Eye (tissue), 1 donor: ENCODE data around the gene LCA5.
"Not testable (repeated sequence)": the region's sequence is repeated elsewhere in the genome, so short reads cannot be mapped to it uniquely, and the experiment has no call there.

Experiments used
- DNase-seq: peaks from one replicate; pipeline ENCODE4 v3.0.0-alpha.2; 2015

Gene LCA5

DNA sequence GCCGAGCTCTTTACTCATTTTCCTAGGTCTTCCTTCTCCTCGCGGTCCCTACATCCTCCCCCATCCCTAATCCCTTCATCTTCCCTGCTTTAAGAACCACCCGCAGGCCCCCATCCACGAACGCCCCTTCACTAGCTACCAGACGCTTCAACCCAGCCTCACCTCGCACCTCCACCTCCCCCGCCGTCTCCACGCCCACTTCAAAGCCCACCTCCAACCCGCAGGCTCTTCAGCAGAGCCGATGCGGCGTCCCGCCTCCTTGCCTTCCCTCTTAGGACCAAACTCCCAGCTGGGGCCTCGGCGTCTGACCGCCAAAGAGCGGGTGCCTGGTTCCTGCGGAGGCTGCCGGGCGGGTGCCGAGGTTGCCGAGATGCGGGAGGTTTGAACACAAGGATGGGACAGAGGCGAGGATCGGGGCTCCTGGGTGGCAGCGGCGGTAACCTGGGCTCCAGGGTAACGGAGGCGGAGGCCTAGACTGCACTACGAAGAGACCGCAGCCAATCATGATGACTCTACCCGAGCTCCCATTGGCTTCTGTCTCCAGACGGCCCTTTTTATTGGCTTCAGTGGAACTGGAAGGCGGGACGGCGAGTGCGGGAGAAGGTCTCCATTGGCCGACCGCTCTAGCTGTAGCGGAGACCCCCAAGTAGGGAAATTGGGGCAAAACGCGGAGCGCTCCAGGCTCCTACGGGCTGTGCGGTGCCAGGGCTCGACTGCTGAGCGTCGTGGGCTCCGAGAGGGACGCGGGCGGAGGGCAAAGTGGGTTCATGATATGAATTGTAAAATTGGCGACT is at the start of gene LCA5:
Gene LCA5 (minus strand): TSS at position 477 of the 794 bp plus-strand sequence. CDS start 18,536 bp downstream, outside the sequence.
- peak; percentile 99 for DNase-seq

DNA sequence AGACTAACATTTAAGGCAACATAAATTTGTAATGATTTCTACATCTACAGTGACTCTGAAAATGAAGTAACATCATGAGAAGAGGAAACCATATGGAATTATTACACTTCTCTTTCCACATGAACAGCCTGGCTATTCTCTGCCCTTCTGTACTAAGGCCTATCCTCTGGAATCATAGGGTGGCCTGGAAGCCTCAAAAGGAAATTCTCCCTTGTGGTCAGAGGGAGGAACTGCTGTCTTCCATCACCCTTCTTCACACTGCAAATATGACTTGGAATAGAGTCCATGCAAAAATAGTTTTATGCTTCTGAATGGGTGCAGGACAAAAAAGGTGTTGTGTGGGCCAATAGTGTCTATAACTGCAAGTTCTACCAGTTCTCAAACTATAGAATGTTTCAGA is 49.3 kb upstream of the LCA5 start:
- DNase-seq, result no peak

DNA sequence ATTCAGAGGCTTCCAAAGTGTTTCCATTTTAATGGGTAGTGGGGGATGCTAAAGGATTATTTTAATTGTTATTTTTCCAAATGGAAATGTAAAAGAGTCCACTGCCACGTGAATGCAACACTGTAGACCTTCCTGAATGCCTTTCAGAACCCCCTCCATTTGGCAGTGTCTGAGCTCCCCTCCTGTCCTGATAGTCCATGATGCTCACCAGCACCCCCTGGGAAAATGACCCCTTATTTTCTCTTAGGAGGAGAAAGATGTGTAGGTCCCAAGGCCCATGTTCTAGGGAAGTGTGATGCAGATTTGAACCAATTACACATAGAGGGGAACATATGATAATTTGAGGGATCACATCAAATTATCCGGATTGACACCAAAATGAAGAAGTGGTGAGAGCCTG is 47.1 kb upstream of the LCA5 start:
- no peak for DNase-seq

DNA sequence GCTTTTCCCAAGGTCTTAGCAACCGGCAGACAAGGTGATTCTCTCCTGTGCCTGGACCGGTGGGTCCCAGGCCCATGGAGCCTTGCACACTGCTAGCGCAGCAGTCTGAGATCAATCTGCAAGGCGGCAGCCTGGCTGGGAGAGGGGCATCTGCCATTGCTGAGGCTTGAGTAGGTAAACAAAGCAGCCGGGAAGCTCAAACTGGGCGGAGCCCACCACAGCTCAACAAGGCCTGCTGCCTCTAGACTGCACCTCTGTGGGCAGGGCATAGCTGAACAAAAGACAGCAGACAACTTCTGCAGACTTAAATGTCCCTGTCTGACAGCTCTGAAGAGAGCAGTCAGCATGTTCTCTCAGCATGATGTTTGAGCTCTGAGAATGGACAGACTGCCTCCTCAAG is 40.7 kb upstream of the LCA5 start:
- not testable (repeated sequence) for DNase-seq

DNA sequence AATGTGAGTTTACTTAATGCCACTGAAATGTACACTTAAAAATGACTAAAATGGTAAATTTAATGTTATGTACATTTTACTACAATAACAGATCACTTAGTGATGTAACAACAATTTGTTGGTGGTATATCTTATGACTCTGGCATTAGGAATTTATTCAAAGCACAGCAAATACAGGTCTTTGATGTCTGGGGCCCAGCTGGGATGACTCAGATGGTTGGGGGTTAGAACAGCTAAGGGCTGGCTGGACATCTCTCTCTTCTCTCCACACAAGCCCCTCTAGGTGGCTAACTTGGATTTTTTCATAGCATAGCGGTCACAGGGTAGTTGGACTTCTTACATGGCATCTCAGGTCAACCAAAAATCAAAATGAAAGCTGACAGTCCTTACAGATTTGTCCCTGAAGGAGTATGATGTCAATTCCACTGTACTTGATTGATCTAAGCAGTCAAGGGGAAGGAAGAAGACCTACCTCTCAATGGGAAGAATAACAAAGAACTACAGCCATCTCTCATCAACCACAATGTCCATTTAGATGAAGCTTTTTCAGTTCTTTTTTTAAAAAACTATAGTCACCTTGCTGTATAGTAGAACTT is 37.5 kb upstream of the LCA5 start:
- DNase-seq, result peak; percentile 89

DNA sequence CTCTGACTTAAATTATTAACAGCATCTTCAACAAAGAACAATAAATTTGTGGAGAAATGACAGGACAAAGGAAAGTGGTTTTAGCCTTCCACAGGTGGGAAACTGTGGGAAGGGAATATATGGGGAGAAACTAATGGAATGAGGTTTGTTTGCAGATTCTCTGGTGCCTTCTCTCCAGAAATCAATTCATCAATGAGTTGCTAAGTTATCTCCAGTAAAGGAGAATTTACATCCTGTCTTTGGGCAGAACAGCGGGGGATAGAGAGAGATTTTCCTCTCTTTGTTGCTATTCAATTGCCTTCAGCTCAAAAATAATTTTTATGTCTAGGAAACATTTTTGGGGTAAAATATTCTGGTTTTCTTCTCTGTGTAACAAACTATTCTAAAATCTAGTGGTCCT is 36.9 kb upstream of the LCA5 start:
- no peak for DNase-seq

DNA sequence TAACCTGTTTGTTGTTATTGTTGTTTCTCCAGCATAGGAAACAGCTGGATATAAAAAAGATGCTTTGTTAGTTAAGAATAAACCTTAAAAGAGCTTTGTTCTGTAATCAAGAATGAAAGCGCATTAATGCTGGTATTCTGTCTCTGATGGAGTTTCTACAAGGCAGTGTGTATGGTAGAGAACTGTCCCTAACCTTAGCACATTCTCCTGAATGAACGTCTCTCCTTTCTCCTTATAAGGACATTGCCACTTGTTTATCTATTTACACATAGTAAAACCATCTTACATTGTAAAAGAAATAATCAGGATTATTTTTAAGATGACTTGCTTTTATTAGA is 33.8 kb upstream of the LCA5 start:
- no peak for DNase-seq

DNA sequence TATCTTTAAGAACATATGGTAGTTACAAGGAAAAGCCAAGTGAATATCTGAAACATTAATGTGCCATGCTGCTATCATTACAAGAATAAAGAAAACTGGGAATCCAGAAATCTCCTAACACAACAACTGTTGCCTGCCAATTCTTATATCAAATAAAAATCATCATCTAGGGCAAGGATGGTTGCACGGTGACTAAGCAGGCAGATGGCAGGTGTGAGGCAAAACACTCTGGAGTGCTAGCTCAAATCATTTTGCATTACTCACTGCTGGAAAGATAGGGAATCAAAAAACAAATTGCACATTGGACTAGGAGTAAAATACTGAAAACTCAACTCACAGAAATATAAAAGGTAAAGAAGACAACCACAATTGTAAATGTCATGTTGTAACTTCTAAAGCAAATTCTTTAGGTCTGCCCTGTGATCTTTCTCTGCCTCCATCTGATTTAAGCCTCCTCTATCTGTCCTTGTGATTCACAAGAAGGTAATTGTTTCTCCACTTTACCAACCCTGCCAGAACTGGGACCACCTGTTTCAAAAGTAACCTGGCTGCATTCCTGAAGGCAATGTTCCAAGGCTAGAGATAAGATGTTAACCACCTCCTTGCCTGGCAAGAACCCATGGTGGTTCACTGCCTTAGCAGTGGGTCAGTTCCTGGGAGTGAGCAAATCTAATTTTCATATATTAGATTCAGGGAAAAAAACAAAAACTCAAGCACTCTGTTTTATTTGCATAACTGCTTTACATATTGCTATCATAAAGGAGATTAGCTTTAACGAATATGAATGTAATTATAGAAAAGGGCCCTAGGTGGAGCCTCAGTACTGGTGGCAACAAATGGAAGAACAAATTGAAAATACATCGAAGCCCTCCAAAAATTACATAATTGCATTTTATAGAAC is 33.1 kb upstream of the LCA5 start:
- peak; percentile 77 for DNase-seq

DNA sequence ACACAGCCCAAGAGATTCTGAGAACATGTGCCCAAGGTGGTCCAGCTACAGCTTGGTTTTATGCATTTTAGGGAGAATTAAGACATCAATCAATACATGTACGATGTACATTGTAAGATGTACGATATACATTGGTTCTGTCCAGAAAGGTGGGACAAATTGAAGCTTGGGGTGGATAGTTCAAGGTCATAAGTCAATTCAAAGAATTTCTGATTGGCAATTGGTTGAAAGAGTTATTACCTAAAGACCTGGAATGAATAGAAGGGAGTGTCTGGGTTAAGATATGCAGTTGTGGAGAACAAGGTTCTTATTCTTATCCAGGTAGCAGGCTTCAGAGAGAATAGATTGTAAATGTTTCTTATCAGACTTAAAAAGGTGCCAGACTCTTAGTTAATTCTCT is 31.8 kb upstream of the LCA5 start:
- DNase-seq, result no peak

DNA sequence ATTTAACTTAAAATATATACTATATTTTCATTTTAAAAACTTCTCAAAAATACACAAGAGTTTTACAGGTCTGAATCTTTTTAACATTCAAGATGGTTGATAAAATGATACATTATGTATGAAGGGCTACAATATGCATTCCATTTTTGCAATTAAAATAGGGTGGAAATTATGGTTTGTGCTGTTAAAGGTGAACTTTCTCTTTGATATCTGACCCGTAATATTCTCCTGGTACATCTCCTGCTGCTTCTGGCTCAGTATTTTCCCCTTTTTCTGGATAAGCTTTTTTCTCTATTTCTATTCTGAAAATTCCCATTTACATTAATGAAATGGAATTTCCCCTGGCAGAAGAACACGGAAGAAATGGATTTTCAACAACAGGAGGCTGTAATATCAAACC is 27.4 kb upstream of the LCA5 start:
- DNase-seq, result no peak

DNA sequence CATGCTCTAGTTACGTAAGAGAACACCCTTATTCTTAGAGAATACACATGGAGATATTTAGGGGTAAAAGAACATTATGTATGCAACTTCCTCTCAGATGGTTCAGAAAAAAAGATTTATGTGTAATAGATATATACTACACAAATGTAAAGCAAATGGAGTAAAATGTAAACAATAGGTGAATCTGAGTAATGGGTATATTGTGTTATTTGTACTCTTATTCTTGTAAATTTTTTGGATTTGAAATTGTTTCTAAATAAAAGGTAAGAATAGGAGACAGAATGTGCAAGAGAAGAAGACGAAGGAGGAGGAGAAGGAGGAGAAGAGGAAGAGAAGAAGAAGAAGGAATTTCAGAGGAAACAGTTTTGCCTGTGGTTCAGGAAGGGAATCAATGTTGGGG is 22.5 kb upstream of the LCA5 start:
- no peak for DNase-seq

DNA sequence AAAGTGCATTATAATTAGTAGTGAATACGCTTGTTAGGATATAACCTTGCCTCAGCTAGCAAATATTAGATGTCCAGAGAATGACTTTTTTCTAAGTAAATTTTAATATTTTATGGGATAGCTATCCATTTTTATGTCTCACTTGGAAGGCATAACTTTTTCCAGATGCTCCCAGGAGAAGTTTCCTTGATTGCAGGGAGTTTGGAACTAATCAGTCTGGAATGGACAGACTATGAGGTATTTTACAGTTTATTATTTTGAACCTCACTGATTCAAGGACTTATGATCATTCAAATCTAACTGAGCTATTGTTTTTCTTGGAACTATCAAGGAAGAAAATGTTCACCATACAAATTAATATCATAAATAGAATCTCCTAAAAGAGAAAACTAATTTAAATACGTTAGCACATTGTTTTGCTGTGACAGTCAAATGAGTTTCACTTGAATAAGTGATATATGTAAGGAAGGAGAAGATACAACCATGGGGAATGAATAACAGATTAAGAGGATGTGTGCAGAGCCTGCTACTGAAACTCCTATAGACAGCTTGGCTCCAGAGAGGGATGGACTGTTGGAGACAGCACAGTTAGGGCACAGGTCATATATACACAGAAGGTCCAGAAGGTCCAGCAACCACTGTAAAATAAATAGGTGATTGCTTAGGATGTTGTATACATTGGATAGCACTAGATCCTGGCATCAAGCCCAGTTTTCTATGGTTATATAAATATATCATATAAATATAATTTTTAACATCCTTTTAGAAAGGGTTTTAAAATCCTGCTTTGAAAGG is 20.6 kb upstream of the LCA5 start:
- DNase-seq, result peak; percentile 28

DNA sequence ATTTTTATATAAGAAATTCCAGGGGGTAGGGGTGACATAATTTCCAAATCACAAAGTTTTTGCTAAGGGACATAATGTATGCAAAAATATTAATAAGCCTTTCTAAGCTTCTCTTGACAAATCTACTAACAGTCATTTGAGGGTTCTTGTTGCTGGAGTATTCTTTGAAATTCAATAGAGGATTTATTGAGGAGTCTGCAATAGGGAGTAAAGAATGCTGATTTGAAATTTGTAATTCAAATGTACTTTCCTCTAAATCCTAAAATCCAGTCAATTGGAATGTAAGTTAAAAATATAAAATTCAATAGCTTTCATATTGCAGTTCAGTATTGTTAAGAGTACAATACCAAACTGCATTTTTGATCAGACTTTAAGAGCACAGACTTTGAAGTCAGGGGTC is 17.1 kb upstream of the LCA5 start:
- DNase-seq, result no peak

DNA sequence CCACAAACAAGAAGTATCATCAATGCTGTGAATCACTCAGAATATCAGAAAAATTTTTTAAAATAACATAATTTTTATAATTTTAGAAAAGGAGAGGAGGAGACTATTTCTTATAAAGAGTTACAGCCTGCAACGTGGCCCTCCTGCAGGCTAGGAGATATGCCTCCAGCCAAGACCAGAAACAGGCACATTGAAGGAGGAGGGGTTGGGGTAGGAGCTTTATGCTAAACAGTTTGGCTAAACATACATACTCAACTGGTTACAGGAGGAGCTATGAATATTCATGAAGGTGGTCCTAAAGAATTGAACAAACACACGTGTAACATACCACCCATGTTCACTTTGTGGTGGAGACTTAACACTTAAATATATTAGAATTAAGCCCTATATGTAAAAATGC is 14.2 kb upstream of the LCA5 start:
- DNase-seq, result no peak

DNA sequence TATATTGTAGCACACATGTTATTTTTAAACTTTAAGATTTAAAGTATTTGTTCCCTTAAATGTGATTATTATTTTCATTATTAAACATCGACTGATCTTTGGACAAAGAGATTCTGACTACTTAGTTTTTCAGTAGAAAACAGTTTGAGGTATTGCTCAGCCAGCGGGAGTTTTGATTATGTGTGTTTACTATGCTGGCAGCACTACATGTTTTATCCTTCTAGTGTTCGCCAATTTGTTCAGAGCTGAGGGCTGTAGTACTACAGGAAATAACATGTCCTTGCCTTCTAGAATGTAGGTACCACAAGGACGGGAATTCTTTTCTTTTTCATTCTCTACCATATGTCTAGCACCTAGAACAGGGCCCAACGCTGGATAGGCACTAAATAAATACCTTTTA is 11.1 kb upstream of the LCA5 start:
- DNase-seq, result no peak

DNA sequence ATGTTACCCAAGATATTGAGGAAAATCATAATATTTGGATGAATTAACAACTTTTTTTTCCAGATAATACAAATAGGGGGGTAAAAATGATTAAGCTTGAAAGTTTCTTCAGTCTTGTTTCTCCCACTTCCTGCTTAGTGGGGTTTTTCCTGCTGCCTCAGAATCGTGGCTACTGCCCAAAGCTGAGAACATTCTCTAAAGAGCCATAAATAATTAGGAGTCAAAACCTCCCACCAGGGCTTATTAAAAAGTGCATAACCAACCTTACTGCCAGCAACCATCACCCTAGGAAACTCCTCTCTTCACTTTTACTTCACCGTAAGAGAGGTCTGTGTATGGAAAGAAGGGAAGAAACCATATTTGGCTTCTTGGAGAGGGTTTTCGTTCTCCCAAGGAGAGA is 9.0 kb upstream of the LCA5 start:
- DNase-seq, result peak; percentile 19

DNA sequence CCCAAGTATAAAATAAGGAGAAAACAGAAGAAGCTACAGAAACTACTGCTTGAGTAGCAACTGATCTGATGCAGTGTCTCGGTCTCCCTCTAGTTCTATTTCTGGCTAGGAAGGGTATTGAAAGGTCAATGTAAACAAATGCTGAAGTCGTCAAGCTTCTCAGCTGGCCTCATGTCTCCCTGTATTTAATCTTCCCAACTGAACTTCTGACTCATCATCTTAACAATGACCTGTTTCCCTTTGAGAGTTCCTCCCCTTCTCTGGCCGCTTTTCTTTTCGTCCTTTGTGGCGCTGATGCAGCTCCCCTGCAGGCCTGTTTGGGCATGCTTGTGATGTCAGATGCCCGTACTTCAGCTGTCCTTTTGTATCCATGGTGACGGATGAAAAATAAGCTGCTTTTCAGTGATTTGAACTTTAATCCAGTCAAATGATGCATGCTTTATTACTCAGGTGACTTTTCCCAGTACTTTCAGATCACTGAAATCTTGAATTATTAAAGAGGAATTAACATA is 7.8 kb upstream of the LCA5 start:
- peak; percentile 96 for DNase-seq

DNA sequence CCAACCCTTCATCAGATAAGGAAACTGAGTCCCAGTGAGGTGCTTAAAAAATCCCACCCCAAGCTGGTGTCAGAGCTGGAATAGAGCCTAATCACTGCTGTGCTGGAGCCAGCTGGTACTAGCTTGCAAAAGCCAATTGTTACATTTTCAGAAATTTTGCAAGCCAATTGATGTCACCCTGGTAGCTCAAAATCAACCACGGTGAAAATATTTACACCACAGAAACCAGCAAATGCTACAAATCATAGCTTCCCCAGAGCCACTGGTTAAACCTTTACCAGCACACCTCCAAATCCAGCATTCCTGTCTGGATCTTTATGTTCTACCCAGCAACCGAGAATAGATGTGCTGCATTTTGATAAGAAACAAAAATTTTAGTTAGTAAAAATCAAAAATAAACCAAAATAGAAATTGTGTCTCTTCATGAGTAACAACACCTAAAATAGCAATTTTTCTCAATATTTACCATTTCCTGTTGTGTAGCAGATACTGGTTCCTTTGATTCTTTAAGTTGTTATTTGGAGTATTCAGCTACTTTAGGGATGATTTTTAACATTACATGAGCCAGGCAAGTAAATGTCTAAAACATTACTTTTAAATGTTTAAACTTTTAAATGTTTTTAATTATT is 7.2 kb upstream of the LCA5 start:
- peak; percentile 45 for DNase-seq

DNA sequence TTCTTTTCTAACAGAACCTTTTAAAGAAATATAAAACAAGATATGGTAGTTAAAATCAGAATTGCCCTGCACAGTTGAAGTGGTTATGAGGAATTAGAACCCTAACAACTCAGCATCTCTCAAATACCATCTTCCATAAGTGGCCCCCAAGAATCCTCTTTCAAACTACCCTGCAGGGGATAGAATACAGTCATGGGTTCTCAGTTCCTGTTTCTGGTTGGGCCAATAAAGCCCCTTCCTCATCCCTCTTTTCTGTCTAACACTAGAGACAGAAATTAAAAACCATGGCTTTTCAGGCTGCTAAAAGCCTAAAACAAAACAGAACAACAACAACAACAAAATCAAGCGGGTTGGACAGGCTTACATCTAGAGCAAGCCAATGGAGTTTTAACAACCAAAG is 6.7 kb upstream of the LCA5 start:
- DNase-seq, result no peak

DNA sequence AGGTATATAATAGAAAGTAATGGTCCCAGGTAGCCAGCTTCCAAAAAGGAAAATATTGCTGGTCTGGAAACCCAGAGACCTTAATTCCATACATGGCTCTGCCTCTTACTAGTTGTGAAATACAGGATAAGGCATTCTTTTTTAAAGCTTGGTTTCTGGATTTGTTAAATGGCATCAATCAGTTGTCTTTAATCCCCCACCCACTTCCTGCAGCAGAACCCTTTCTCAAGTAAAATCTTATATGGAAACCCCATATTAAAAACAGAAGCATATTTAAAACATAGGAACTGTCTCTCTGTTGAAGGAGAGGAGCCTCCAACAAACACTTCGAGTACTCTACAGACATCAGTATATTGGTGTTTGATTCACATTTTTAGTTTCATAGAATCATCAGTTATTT is 6.2 kb upstream of the LCA5 start:
- no peak for DNase-seq

DNA sequence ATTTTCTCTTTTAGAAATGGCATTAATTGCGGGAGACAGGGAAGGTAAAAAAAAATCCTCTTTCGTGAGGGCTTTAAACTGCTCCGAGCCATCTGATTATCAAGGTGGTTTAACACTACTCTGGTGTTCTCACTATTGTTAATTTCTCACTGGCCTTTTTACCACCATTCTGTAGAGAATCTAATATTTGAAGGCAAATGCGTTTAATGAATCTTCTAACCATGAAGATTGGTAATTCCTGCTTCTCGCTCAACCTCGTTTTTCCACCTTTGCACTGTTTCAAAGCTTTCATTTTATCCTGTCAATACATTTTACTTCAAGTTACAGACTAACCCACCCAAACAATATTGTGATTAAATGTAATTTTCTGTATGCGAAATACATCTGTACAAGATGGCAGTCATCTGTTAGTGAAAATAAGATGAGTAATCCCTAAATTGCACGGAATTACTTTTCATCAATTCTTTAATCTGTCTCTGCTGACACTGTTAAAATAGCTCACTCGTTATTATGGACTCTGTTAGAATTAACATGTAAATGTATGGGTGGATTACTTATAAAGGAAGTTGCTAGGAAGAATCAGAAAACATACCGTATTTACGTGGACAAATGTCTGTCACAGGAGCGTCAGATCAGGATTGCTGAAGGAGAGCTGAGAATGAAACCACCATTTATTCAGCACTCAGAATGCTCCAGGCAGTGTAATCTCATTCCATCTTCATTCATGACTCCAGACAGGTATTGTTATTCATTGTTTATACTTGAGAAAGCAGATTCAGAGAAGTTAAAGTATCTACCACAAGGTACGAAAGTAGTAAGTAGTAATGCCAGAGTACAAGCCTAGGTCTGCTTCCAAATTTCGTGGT is 1.1 kb upstream of the LCA5 start:
- peak; percentile 72 for DNase-seq
